Thoracic aorta (tissue), 2 donors: ENCODE results near the gene IGF2R. TPM values are rescaled to one million over a fixed set of nuclear protein-coding genes. Genes with fewer than 3 reads are reported as not detected.

Experiments used
- ATAC-seq: fragments of 150-250 bp; one replicate; pipeline ENCODE4 v1.8.0; 2017; ENCODE audit warnings: low read depth; ENCODE audit not compliant: insufficient number of reproducible peaks, low FRiP score
- DNase-seq: peaks from one replicate; pipeline ENCODE4 v3.0.0-alpha.2; 2020; ENCODE audit warnings: low spot score
- H3K27ac ChIP-seq, 2 donors: fragments of 200-600 bp; sonication (generic); 1 replicate in 1 of 2; 2 replicates in 1 of 2; pipeline ENCODE4 v1.5.1; 2016; ENCODE audit warnings: mild to moderate bottlenecking in 2 of 2, moderate library complexity in 2 of 2
- H3K27me3 ChIP-seq: fragments of 200-600 bp; sonication (generic); replicated peaks from 2 replicates; pipeline ENCODE4 v1.6.0; 2016; ENCODE audit warnings: mild to moderate bottlenecking; ENCODE audit not compliant: insufficient read depth
- H3K36me3 ChIP-seq: fragments of 200-600 bp; sonication (generic); one replicate; pipeline ENCODE4 v1.5.1; 2016
- H3K4me1 ChIP-seq, 2 donors: fragments of 200-600 bp; sonication (generic); 1 replicate in 1 of 2; 2 replicates in 1 of 2; pipeline versions ENCODE4 v1.5.1 to v1.6.0; 2016; ENCODE audit warnings: low read depth in 2 of 2, mild to moderate bottlenecking in 1 of 2; ENCODE audit not compliant: control insufficient read depth in 1 of 2
- H3K4me3 ChIP-seq: fragments of 200-600 bp; sonication (generic); 2 replicates; pipeline ENCODE4 v1.5.1; 2016; ENCODE audit warnings: mild to moderate bottlenecking
- H3K9me3 ChIP-seq: fragments of 200-600 bp; sonication (generic); 2 replicates; pipeline ENCODE4 v1.5.1; 2016
- total RNA-seq, 2 donors: library from RNA; depleted of rRNA; stranded (reverse); fragments of >200 nt; gene quantifications; one replicate each; pipeline versions ENCODE4 v1.1.0 to v1.2.3, GENCODE V29; 2016
- TF ChIP-seq, protein P1 (sequence below): fragments of 200-600 bp; sonication (generic); IDR thresholded peaks from one replicate; pipeline ENCODE4 v1.5.1; 2019; ENCODE audit warnings: antibody characterized with exemption

The IGF2R gene
- total RNA-seq, 2 donors from 2014 or later: 82.2 to 88.4 TPM

DNA sequence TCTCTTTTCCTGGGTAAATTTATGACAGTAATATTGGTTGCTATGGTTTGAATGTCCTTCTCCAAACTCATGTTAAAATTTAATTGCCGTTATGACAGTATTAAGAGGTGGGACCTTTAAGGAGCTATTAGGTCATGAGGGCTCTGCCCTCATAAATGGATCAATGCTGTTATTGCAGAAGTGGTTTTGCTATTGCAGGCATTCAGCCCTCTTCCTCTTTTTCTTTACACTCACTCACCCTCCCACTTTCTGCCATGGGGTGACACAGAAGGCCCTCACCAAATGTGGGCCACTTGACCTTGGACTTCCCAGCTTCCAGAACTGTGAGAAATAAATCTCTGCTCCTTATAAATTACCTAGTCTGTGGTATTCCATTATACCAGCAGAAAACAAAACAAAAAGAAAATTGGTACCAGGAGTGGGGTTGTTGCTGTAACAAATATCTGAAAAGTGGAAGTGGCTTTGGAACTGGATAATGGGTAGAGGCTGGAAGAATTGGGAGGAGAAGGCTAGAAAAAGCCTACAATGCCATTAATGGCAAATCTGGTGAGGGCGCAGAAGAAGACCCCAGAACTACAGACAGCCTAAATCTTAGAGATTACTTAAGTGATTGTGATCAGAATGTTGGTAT is 24.8 kb upstream of the IGF2R start:
- Histone ChIP-seq H3K4me3 (no peak overlapping the region), H3K9me3 (peaks cover 5% of the 10 kb centered on the region), H3K36me3 (no peaks in the 10 kb centered on the region), H3K4me1 (peaks cover 11 to 30% of the 10 kb centered on the region in 2 donors), H3K27me3 (no peaks in the 10 kb centered on the region), H3K27ac (no peak overlapping the region)
- ATAC-seq: no peak
- TF ChIP-seq, protein P1, sequence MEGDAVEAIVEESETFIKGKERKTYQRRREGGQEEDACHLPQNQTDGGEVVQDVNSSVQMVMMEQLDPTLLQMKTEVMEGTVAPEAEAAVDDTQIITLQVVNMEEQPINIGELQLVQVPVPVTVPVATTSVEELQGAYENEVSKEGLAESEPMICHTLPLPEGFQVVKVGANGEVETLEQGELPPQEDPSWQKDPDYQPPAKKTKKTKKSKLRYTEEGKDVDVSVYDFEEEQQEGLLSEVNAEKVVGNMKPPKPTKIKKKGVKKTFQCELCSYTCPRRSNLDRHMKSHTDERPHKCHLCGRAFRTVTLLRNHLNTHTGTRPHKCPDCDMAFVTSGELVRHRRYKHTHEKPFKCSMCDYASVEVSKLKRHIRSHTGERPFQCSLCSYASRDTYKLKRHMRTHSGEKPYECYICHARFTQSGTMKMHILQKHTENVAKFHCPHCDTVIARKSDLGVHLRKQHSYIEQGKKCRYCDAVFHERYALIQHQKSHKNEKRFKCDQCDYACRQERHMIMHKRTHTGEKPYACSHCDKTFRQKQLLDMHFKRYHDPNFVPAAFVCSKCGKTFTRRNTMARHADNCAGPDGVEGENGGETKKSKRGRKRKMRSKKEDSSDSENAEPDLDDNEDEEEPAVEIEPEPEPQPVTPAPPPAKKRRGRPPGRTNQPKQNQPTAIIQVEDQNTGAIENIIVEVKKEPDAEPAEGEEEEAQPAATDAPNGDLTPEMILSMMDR: no peak
- no peak for DNase-seq

- TF ChIP-seq, protein P1: no peak
- Histone ChIP-seq H3K36me3 (no peaks in the 10 kb centered on the region), H3K27me3 (no peaks in the 10 kb centered on the region), H3K27ac (no peak overlapping the region), H3K4me1 (peaks cover 6 to 17% of the 10 kb centered on the region in 2 donors), H3K9me3 (peaks cover 5% of the 10 kb centered on the region), H3K4me3 (no peak overlapping the region)
- DNase-seq: no peak
- no peak for ATAC-seq
These were observed 23.0 kb upstream of the IGF2R start for GRCh38 chr6:159945801-159946392.

DNA sequence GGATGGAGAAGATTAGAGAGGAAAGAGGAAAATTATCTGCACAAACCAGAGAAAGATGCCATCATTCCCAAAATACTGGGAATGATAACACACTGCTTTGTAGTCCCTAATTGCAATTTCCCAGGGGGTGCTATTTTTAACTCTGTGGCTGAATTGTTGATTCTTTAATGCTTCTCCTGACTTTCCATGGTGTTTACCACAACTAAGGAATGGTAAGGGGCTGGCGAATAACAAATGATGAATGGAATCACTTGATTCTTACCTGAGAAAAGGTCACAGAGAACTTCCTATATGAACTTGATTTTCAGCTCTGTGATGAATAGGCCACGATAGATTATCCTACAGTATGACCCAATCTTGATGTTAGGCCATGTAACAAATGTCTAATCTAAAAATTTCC is 22.0 kb upstream of the IGF2R start:
- DNase-seq: no peak
- no peaks in the 10 kb centered on the region for H3K27me3 ChIP-seq
- peaks cover 6 to 16% of the 10 kb centered on the region in 2 donors for H3K4me1 ChIP-seq
- no peak overlapping the region for H3K27ac ChIP-seq
- peaks cover 5% of the 10 kb centered on the region for H3K9me3 ChIP-seq
- no peaks in the 10 kb centered on the region for H3K36me3 ChIP-seq
- H3K4me3 ChIP-seq: no peak overlapping the region
- TF ChIP-seq, protein P1: no peak
- no peak for ATAC-seq

DNA sequence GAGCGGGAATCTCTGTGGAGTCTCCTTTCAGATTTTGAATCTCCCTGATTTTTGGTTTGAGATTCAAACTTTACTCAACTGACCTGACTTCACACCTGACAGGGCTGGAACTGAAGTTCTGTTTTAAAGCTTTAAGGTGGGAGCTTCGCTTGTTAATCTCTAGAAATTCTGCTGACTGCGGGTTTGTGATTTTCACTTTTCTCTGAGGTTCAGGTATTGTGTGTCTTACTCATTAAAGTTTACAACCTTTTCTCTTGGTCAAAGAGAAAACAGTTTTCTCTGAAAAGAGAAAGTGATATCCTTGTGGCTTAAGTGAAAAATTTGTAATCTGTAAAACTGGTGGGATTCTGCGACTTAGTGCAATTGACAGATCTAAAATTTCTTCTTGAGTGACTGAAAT is 20.7 kb upstream of the IGF2R start:
- ATAC-seq (no peak), DNase-seq (no peak)
- Histone ChIP-seq H3K27ac (no peak overlapping the region), H3K27me3 (no peaks in the 10 kb centered on the region), H3K4me1 (peaks cover 0 to 4% of the 10 kb centered on the region in 2 donors), H3K4me3 (no peak overlapping the region), H3K36me3 (no peaks in the 10 kb centered on the region), H3K9me3 (peaks cover 5% of the 10 kb centered on the region)
- TF ChIP-seq, protein P1: no peak

DNA sequence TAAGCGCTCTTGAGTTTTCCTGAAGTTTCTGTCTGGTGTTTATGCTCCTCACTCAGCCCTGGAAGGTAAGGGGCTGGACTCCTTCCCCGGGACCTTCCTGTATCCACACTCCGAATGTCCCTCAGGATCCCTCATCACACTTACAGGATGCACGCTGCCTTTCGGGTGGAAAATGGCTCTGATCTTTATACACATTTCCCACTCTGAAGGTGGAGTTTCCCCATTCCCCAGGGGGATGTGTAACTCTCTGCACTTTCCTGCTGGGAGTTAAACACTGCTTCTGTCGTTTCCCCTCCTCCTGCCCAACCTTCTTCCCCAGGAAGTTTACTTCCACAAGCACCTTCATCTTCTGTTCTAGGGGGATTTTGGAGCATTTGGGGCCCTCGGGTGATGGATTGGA is 17.1 kb upstream of the IGF2R start:
- no peaks in the 10 kb centered on the region for H3K27me3 ChIP-seq
- DNase-seq: no peak
- no peak overlapping the region for H3K27ac ChIP-seq
- H3K9me3 ChIP-seq: no peaks in the 10 kb centered on the region
- H3K4me3 ChIP-seq: no peak overlapping the region
- no peak for ATAC-seq
- TF ChIP-seq, protein P1: no peak
- H3K4me1 ChIP-seq: no peaks in the 10 kb centered on the region
- H3K36me3 ChIP-seq: no peaks in the 10 kb centered on the region
